Activated CD4-positive, alpha-beta T cell treated with anti-CD3 and anti-CD28 coated beads, Interleukin-2, amount 50 U/mL, for 4 hours (primary cell): ENCODE measurements around the gene PIK3R2.

ENCODE experiments used
- DNase-seq, 2 experiments: peaks; one replicate each; pipeline ENCODE4 v3.0.0-alpha.2; 2020

PIK3R2 gene

GRCh38 chr19:18126097-18126496, 26.9 kb upstream of the PIK3R2 start:
- DNase-seq = no peak

GRCh38 chr19:18128044-18128443, 24.9 kb upstream of the PIK3R2 start:
- DNase-seq = no peak

GRCh38 chr19:18128805-18129204, 24.2 kb upstream of the PIK3R2 start:
- no peak for DNase-seq

- DNase-seq = no peak
These were observed 22.3 kb upstream of the PIK3R2 start for GRCh38 chr19:18130523-18131242.

- DNase-seq = no peak
These were observed 20.9 kb upstream of the PIK3R2 start for GRCh38 chr19:18131841-18132596.

- DNase-seq = no peak
These were observed 17.0 kb upstream of the PIK3R2 start for GRCh38 chr19:18135712-18136584.

GRCh38 chr19:18137242-18137641, 15.7 kb upstream of the PIK3R2 start:
- no peak for DNase-seq

- DNase-seq = no peak
These were observed 15.2 kb upstream of the PIK3R2 start for GRCh38 chr19:18137657-18138339.

- DNase-seq = no peak
These were observed 12.5 kb upstream of the PIK3R2 start for GRCh38 chr19:18140473-18140872.

GRCh38 chr19:18141031-18141430, 11.9 kb upstream of the PIK3R2 start:
- no peak for DNase-seq

- DNase-seq = no peak
These were observed 9.1 kb upstream of the PIK3R2 start for GRCh38 chr19:18143902-18144301.

- no peak for DNase-seq
These were observed 8.6 kb upstream of the PIK3R2 start for GRCh38 chr19:18144361-18144760.

- DNase-seq = no peak
These were observed 8.1 kb upstream of the PIK3R2 start for GRCh38 chr19:18144906-18145305.

- no peak for DNase-seq
These were observed 7.5 kb upstream of the PIK3R2 start for GRCh38 chr19:18145391-18145999.

GRCh38 chr19:18147396-18147795, 5.6 kb upstream of the PIK3R2 start:
- no peak for DNase-seq

GRCh38 chr19:18149596-18149975, 3.4 kb upstream of the PIK3R2 start:
- DNase-seq = no peak

GRCh38 chr19:18150776-18151624, 2.0 kb upstream of the PIK3R2 start:
- DNase-seq = no peak

- peak; percentile 93 to 94 for DNase-seq
These were observed 534 bp upstream of the PIK3R2 start for GRCh38 chr19:18152442-18152816.

GRCh38 chr19:18153556-18154134, 682 bp downstream of the PIK3R2 start:
- no peak for DNase-seq

- no peak for DNase-seq
These were observed 2.4 kb downstream of the PIK3R2 start for GRCh38 chr19:18155095-18156087.
